HepG2 (cell line): ENCODE results near the gene ANKRD13D. TPM values are rescaled to one million over a fixed set of nuclear protein-coding genes. Genes with fewer than 3 reads are reported as not detected.

Source experiments
- ATAC-seq: fragments of 200-7000 bp; cut with Tn5 transposase; 3 replicates; pipeline ENCODE4 v1.9.1; 2020; ENCODE audit warnings: mild to moderate bottlenecking, moderate library complexity
- BruUV-seq: library from RNA; stranded (reverse); fragments of 400-500 nt; replicated peaks from 2 replicates; lab custom pipeline; 2021; lab: Mats Ljungman, UMichigan
- CTCF ChIA-PET: fragments of 300-600 bp; formaldehyde crosslinking; extraction: SDS; loops from one replicate; lab custom pipeline; 2021; ENCODE audit warnings: low total read pairs, inconsistent platforms, low intra/inter-chr PET ratio; lab: Yijun Ruan, JAX
- POLR2A ChIA-PET: fragments of 350-600 bp; sonication (Branson Sonifier 250); formaldehyde crosslinking; loops from one replicate; lab custom pipeline; 2020; ENCODE audit warnings: antibody characterized with exemption, inconsistent platforms; lab: Yijun Ruan, JAX
- DNase-seq: peaks from one replicate; pipeline ENCODE4 v3.0.0-alpha.2; 2015; ENCODE audit warnings: low spot score
- FAIRE-seq: peaks from 3 replicates; lab custom pipeline; 2011; peaks lifted over from hg19 to GRCh38; lab: Jason Lieb, UNC
- H2AFZ ChIP-seq: one replicate; pipeline ENCODE4 v1.6.1; 2011; ENCODE audit warnings: low read length, inconsistent platforms
- H3K27ac ChIP-seq: fragments of 300-600 bp; 3 replicates; pipeline ENCODE4 v1.8.0; 2011; ENCODE audit warnings: mixed run types, mild to moderate bottlenecking, mixed read lengths, low read length, inconsistent platforms; ENCODE audit not compliant: insufficient read depth; ENCODE audit errors: extremely low read length
- H3K27me3 ChIP-seq, 2 experiments: fragments of 200-600 bp in 1 of 2; 2 replicates in 1 of 2; 3 replicates in 1 of 2; pipeline versions ENCODE4 v1.6.0 to v1.8.0; 2011; ENCODE audit warnings: low read length in 2 of 2, mild to moderate bottlenecking in 2 of 2, moderate library complexity in 2 of 2, inconsistent platforms in 1 of 2; ENCODE audit not compliant: insufficient read depth in 2 of 2, control insufficient read depth in 1 of 2
- H3K36me3 ChIP-seq, 2 experiments: fragments of 200-600 bp in 1 of 2; replicated peaks in 1 of 2; 2 replicates in 1 of 2; 3 replicates in 1 of 2; pipeline versions ENCODE4 v1.5.1 to v1.8.0; 2011; ENCODE audit warnings: low read length in 2 of 2, inconsistent platforms in 1 of 2; ENCODE audit not compliant: insufficient read depth in 2 of 2, control insufficient read depth in 1 of 2
- H3K4me1 ChIP-seq: 2 replicates; pipeline ENCODE4 v1.5.1; 2012; ENCODE audit warnings: low read length, inconsistent platforms; ENCODE audit not compliant: insufficient read depth
- H3K4me2 ChIP-seq: 2 replicates; pipeline ENCODE4 v1.6.0; 2011; ENCODE audit warnings: low read depth, low read length, inconsistent platforms
- H3K4me3 ChIP-seq, 3 experiments: fragments of 200-600 bp in 1 of 3; sonication (generic), shearing (Covaris generic) in 1 of 3; replicated peaks in 1 of 3; 2 replicates each; pipeline ENCODE4 v1.5.1; 2011 to 2016; ENCODE audit warnings: low read length in 3 of 3, inconsistent platforms in 2 of 3, low read depth in 2 of 3, mild to moderate bottlenecking in 2 of 3, control low read depth in 1 of 3, mixed read lengths in 1 of 3; ENCODE audit not compliant: insufficient read depth in 1 of 3
- H3K79me2 ChIP-seq: one replicate; pipeline ENCODE4 v1.6.1; 2011; ENCODE audit warnings: low read length, inconsistent platforms; ENCODE audit not compliant: insufficient read depth
- H3K9ac ChIP-seq: 2 replicates; pipeline ENCODE4 v1.6.0; 2011; ENCODE audit warnings: mild to moderate bottlenecking, low read depth, low read length, inconsistent platforms; ENCODE audit not compliant: insufficient read depth
- H3K9me3 ChIP-seq: 2 replicates; pipeline ENCODE4 v1.5.1; 2012; ENCODE audit warnings: mild to moderate bottlenecking, low read length
- H4K20me1 ChIP-seq: 2 replicates; pipeline ENCODE4 v1.6.0; 2011; ENCODE audit warnings: inconsistent platforms, mild to moderate bottlenecking, low read length, moderate library complexity; ENCODE audit not compliant: insufficient read depth
- DRAP1 ChIP-seq: IDR thresholded peaks from 2 replicates; pipeline ENCODE4 v1.6.1; 2016; ENCODE audit warnings: missing genetic modification reagents, missing compliant biosample characterization
- HIC2 ChIP-seq: sonication (generic); formaldehyde crosslinking; IDR thresholded peaks from 2 replicates; pipeline ENCODE4 v1.9.0; 2022; ENCODE audit warnings: low read depth, missing genetic modification reagents
- POLR2A ChIP-seq, 2 experiments: IDR thresholded peaks; 2 replicates each; pipeline ENCODE4 v1.6.1; 2011; ENCODE audit warnings: low read depth in 2 of 2, low read length in 2 of 2, mild to moderate bottlenecking in 1 of 2, moderate library complexity in 1 of 2; ENCODE audit not compliant: insufficient read depth in 1 of 2
- TCF7L2 ChIP-seq: IDR thresholded peaks from 2 replicates; pipeline ENCODE4 v1.6.1; 2011; ENCODE audit warnings: mild to moderate bottlenecking, low read depth, low read length, moderate library complexity
- ZBTB37 ChIP-seq: sonication (generic); formaldehyde crosslinking; IDR thresholded peaks from 2 replicates; pipeline ENCODE4 v1.4.0; 2020; ENCODE audit warnings: mild to moderate bottlenecking, missing genetic modification reagents
- ZBTB8A ChIP-seq: sonication (generic); formaldehyde crosslinking; IDR thresholded peaks from 2 replicates; pipeline ENCODE4 v1.4.0; 2020; ENCODE audit warnings: mild to moderate bottlenecking, low read depth, missing genetic modification reagents, borderline replicate concordance
- ZNF597 ChIP-seq: sonication (generic); formaldehyde crosslinking; IDR thresholded peaks from 2 replicates; pipeline ENCODE4 v1.5.0; 2020; ENCODE audit warnings: missing genetic modification reagents
- ZNF816 ChIP-seq: sonication (generic); formaldehyde crosslinking; IDR thresholded peaks from 2 replicates; pipeline ENCODE4 v1.8.0; 2022; ENCODE audit warnings: missing genetic modification reagents, mild to moderate bottlenecking, borderline replicate concordance
- WGBS: methylation state at CpG from one replicate; pipeline ENCODE4 v1.1.6; 2017; ENCODE audit warnings: low lambda C conversion rate; 5-methylcytosine and 5-hydroxymethylcytosine counted together
- in situ Hi-C: cut with HindIII; loops from 2 replicates; pipeline ENCODE4 v1.10.0; 2017; ENCODE audit warnings: low pct_unique_long_range_greater_than_20kb; ENCODE audit not compliant: extremely low pct_ligation_motif_present
- intact Hi-C: fragments of 100-400 bp; cut with micrococcal nuclease; formaldehyde crosslinking; loops from one replicate; pipeline ENCODE4 v1.10.0; 2022; ENCODE audit not compliant: unreplicated experiment
- polyA plus RNA-seq, 8 experiments: library from polyadenylated mRNA; depleted of rRNA in 3 of 8; stranded (reverse) in 7 of 8; unstranded in 1 of 8; fragments of >200 nt; fragmentation: Illumina TruSeq in 4 of 8; extraction: Trizol in 4 of 8; gene quantifications; 2 replicates each; pipeline versions ENCODE4 v1.2.1 to v1.2.3, GENCODE V29; 2011 to 2016; ENCODE audit warnings: low read depth in 4 of 8, missing spikeins in 1 of 8, mixed read lengths in 1 of 8; ENCODE audit not compliant: insufficient read depth in 1 of 8
- total RNA-seq, 5 experiments: library from RNA; depleted of rRNA; stranded (reverse); fragments of >200 nt; fragmentation: Illumina TruSeq; extraction: Trizol; gene quantifications; 2 replicates each; pipeline ENCODE4 v1.2.3, GENCODE V29; 2016; ENCODE audit warnings: low read depth in 1 of 5

ANKRD13D gene
- total and polyA plus RNA-seq, 2 of the 13 experiments (the other 11 are each of a cell fraction or from before 2014, with no cell fraction given) = 18.6 to 27.3 TPM

- POLR2A ChIA-PET = interaction anchor here (2.1 kb wide), 1 partner anchor 15 kb away, joined by 14 read pairs; no protein-coding TSS in a partner anchor
- CTCF ChIA-PET = no interaction called here
- Histone ChIP-seq H2AFZ (no peak overlapping the region), H3K79me2 (peaks cover 2% of the 10 kb centered on the region), H4K20me1 (no peaks in the 10 kb centered on the region), H3K4me1 (peaks cover 71% of the 10 kb centered on the region), H3K36me3 (peaks cover 47 to 62% of the 10 kb centered on the region in 2 experiments), H3K9me3 (no peaks in the 10 kb centered on the region), H3K4me3 (no peak overlapping the region), H3K27me3 (no peaks in the 10 kb centered on the region), H3K27ac (peak overlapping the region; percentile 62), H3K9ac (no peak overlapping the region), H3K4me2 (no peak overlapping the region)
- DNase-seq = no peak
- no TSS peak for BruUV-seq
- 97% methylated on average over 15 of the region's 15 CpGs for WGBS
- intact Hi-C loops = no loop called here
- no peak for TF ChIP-seq ZNF816 (CRISPR knock-in tag)
- TF ChIP-seq HIC2 (CRISPR knock-in tag) = no peak
- no peak for TF ChIP-seq DRAP1 (CRISPR knock-in tag)
- TF ChIP-seq ZNF597 (CRISPR knock-in tag) = no peak
- TF ChIP-seq TCF7L2 = no peak
- TF ChIP-seq ZBTB8A = no peak
- TF ChIP-seq POLR2A (IDR thresholded peaks at IDR 0.05; ENCODE audit: insufficient read depth in 1 of 2, low read depth in 2 of 2, low read length in 2 of 2) = 0 out of 4 replicates have a peak, but pooled peaks of 1 of the 2 experiments have one; percentile 5
- TF ChIP-seq ZBTB37 (CRISPR knock-in tag) = no peak
- no peak for ATAC-seq
- in situ Hi-C loops = no loop called here
- no peak for FAIRE-seq
Measured at GRCh38 chr11:67254798-67255197, 34.3 kb upstream of the ANKRD13D start.
